GM12878 (cell line): ENCODE results near the gene HSPE1.

Experiments
- GABPA ChIP-seq: IDR thresholded peaks from 2 replicates; pipeline ENCODE4 v1.6.1; 2014; ENCODE audit warnings: antibody characterized with exemption, low read depth, mild to moderate bottlenecking, inconsistent platforms
- NFIC ChIP-seq: IDR thresholded peaks from 2 replicates; pipeline ENCODE4 v1.6.1; 2012; ENCODE audit warnings: low read depth, mild to moderate bottlenecking, inconsistent platforms, low read length, moderate library complexity
- POLR2A ChIP-seq: IDR thresholded peaks from 2 replicates; pipeline ENCODE4 v1.6.1; 2011; ENCODE audit warnings: low read depth, mild to moderate bottlenecking, low read length
- TARDBP ChIP-seq: IDR thresholded peaks from 2 replicates; pipeline ENCODE4 v1.6.1; 2016; ENCODE audit warnings: borderline replicate concordance
- ZNF24 ChIP-seq: fragments of 450-650 bp; IDR thresholded peaks from 2 replicates; pipeline ENCODE4 v1.6.1; 2017; ENCODE audit warnings: antibody characterized with exemption, mild to moderate bottlenecking
- TF ChIP-seq, protein P1 (sequence below), 3 experiments: IDR thresholded peaks in 2 of 3; conservative IDR thresholded peaks in 1 of 3; 2 replicates each; pipeline ENCODE4 v1.5.1; 2011; ENCODE audit warnings: low read depth in 3 of 3, low read length in 3 of 3, mild to moderate bottlenecking in 3 of 3, control low read depth in 2 of 3, moderate library complexity in 2 of 3, inconsistent platforms in 1 of 3, mixed read lengths in 1 of 3; ENCODE audit not compliant: control insufficient read depth in 2 of 3, insufficient read depth in 1 of 3; ENCODE audit errors: extremely low read depth in 1 of 3

DNA sequence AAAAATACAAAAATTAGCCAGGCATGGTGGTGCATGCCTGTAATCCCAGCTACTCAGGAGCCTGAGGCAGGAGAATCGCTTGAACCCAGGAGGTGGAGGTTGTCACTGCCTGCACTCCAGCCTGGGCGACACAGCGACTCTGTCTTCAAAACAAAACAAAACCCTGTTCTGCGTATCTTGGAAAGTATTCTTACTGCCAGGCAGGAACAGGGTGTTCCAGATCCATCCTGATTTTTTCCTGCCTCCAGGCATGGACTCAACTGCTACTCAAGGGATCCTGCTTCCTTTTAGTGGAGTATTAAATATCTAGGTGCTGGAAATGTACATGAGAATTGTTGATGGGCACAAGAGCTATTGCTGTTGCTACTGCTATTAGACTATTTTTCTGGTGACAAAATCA, 12.8 kb upstream of the HSPE1 start:
- TF ChIP-seq POLR2A (no peak), GABPA (no peak), TARDBP (no peak), NFIC (no peak), ZNF24 (no peak)
- TF ChIP-seq, protein P1, sequence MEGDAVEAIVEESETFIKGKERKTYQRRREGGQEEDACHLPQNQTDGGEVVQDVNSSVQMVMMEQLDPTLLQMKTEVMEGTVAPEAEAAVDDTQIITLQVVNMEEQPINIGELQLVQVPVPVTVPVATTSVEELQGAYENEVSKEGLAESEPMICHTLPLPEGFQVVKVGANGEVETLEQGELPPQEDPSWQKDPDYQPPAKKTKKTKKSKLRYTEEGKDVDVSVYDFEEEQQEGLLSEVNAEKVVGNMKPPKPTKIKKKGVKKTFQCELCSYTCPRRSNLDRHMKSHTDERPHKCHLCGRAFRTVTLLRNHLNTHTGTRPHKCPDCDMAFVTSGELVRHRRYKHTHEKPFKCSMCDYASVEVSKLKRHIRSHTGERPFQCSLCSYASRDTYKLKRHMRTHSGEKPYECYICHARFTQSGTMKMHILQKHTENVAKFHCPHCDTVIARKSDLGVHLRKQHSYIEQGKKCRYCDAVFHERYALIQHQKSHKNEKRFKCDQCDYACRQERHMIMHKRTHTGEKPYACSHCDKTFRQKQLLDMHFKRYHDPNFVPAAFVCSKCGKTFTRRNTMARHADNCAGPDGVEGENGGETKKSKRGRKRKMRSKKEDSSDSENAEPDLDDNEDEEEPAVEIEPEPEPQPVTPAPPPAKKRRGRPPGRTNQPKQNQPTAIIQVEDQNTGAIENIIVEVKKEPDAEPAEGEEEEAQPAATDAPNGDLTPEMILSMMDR (IDR thresholded peaks at IDR 0.05 in 2 of 3, conservative IDR thresholded peaks at IDR 0.05 in 1 of 3; ENCODE audit: control insufficient read depth in 2 of 3, extremely low read depth in 1 of 3, insufficient read depth in 1 of 3, low read depth in 3 of 3, low read length in 3 of 3) = no peak
